Endothelial cell (in vitro differentiated cells): ENCODE results near the gene GALNT9. TPM values are rescaled to one million over a fixed set of nuclear protein-coding genes. Genes with fewer than 3 reads are reported as not detected.

Source experiments
- DNase-seq: peaks from one replicate; pipeline ENCODE4 v3.0.0; 2021; ENCODE audit warnings: low spot score
- H3K27ac Mint-ChIP-seq: one replicate; pipeline ENCODE4 v1.8.0; 2021; ENCODE audit warnings: mixed read lengths, inconsistent platforms; ENCODE audit not compliant: unreplicated experiment
- H3K27me3 Mint-ChIP-seq: one replicate; pipeline ENCODE4 v1.8.0; 2021; ENCODE audit warnings: mild to moderate bottlenecking, moderate library complexity, mixed read lengths, inconsistent platforms; ENCODE audit not compliant: unreplicated experiment
- H3K36me3 Mint-ChIP-seq: one replicate; pipeline ENCODE4 v1.8.0; 2021; ENCODE audit warnings: mild to moderate bottlenecking, low read depth, mixed read lengths, inconsistent platforms; ENCODE audit not compliant: unreplicated experiment
- H3K4me1 Mint-ChIP-seq: one replicate; pipeline ENCODE4 v1.8.0; 2021; ENCODE audit warnings: mild to moderate bottlenecking, mixed read lengths, inconsistent platforms; ENCODE audit not compliant: unreplicated experiment
- H3K4me3 Mint-ChIP-seq: one replicate; pipeline ENCODE4 v1.8.0; 2021; ENCODE audit warnings: mild to moderate bottlenecking, mixed read lengths, inconsistent platforms; ENCODE audit not compliant: unreplicated experiment
- H3K9me3 Mint-ChIP-seq: one replicate; pipeline ENCODE4 v1.8.0; 2021; ENCODE audit warnings: mixed read lengths, inconsistent platforms; ENCODE audit not compliant: unreplicated experiment
- total RNA-seq: library from RNA; stranded (reverse); fragmentation: NEBNext Ultra II Directional; extraction: Animal tissue kit (Norgen Biotek cat#: 25700); gene quantifications from one replicate; pipeline ENCODE4 v1.2.1, GENCODE V29; 2021; ENCODE audit not compliant: unreplicated experiment
- TF ChIP-seq, protein P1 (sequence below): fragments of 200-600 bp; sonication (generic); IDR thresholded peaks from one replicate; pipeline ENCODE4 v1.5.0; 2021; ENCODE audit warnings: antibody characterized with exemption; ENCODE audit not compliant: unreplicated experiment

The GALNT9 gene
- total RNA-seq, 1 donor from 2014 or later = not detected

DNA sequence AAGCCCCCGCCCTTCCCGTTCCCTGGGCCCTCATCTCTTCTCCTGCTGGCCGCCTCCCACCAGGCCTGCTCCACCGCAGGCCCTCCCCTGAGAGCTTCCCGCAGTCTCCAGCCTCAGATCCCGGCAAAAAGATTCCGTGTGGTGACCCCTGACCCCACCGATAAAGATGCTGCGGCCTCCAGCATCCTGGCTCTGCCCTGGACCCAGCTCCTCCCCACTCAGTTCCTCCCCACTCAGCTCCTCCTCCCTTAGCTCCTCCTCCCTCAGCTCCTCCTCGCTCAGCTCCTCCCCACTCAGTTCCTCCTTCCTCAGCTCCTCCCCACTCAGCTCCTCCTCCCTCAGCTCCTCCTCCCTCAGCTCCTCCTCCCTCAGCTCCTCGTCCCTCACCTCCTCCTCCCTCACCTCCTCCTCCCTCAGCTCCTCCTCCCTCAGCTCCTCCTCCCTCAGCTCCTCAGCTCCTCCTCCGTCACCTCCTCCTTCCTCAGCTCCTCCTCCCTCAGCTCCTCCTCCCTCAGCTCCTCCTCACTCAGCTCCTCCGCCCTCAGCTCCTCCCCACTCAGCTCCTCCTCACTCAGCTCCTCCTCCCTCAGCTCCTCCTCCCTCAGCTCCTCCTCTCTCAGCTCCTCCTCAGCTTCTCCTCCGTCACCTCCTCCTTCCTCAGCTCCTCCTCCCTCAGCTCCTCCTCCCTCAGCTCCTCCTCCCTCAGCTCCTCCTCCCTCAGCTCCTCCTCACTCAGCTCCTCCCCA is 168.2 kb downstream of the GALNT9 start:
- Mint-ChIP-seq H3K9me3 (no peaks in the 10 kb centered on the region), H3K4me1 (no peaks in the 10 kb centered on the region), H3K27ac (no peak overlapping the region), H3K36me3 (peaks cover 5% of the 10 kb centered on the region), H3K4me3 (no peak overlapping the region), H3K27me3 (peaks cover 8% of the 10 kb centered on the region)
- no peak for DNase-seq
- TF ChIP-seq, protein P1, sequence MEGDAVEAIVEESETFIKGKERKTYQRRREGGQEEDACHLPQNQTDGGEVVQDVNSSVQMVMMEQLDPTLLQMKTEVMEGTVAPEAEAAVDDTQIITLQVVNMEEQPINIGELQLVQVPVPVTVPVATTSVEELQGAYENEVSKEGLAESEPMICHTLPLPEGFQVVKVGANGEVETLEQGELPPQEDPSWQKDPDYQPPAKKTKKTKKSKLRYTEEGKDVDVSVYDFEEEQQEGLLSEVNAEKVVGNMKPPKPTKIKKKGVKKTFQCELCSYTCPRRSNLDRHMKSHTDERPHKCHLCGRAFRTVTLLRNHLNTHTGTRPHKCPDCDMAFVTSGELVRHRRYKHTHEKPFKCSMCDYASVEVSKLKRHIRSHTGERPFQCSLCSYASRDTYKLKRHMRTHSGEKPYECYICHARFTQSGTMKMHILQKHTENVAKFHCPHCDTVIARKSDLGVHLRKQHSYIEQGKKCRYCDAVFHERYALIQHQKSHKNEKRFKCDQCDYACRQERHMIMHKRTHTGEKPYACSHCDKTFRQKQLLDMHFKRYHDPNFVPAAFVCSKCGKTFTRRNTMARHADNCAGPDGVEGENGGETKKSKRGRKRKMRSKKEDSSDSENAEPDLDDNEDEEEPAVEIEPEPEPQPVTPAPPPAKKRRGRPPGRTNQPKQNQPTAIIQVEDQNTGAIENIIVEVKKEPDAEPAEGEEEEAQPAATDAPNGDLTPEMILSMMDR = no peak

- Mint-ChIP-seq H3K27ac (no peak overlapping the region), H3K4me3 (no peak overlapping the region), H3K4me1 (no peaks in the 10 kb centered on the region), H3K27me3 (peaks cover 7% of the 10 kb centered on the region), H3K36me3 (peaks cover 5% of the 10 kb centered on the region), H3K9me3 (no peaks in the 10 kb centered on the region)
- no peak for DNase-seq
- TF ChIP-seq, protein P1 = no peak
Measured at GRCh38 chr12:132160601-132161035, 168.8 kb downstream of the GALNT9 start.

DNA sequence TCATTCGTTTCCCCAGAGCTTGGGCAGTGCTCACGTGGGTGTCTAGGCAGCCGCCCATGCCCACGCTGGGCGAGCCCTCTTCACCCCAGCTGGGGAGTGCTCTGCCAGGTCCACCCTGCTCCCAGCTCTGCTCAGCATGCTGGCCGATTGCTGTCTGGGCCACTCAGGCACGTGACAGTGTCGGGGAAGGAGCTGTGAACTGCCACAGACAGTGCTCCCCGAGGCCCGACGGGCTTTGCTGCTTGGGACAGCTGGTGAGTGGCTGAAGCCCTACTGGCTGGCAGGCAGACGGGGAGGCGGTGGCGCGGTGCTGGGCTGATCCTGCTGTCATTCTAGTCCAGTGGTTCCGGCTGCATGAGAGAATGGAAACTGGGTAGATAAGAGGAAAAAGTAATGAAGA is 169.4 kb downstream of the GALNT9 start:
- no peak overlapping the region for H3K27ac Mint-ChIP-seq
- peaks cover 7% of the 10 kb centered on the region for H3K27me3 Mint-ChIP-seq

GRCh38 chr12:132159555-132160003 is 169.8 kb downstream of the GALNT9 start:
- Mint-ChIP-seq H3K27ac (no peak overlapping the region), H3K4me3 (no peak overlapping the region), H3K4me1 (no peaks in the 10 kb centered on the region), H3K27me3 (peaks cover 6% of the 10 kb centered on the region), H3K36me3 (peaks cover 5% of the 10 kb centered on the region), H3K9me3 (no peaks in the 10 kb centered on the region)
- TF ChIP-seq, protein P1 = no peak
- no peak for DNase-seq

More for the DNA sequence above, 169.4 kb downstream of the GALNT9 start:
- TF ChIP-seq, protein P1 = no peak
- no peak for DNase-seq
- Mint-ChIP-seq H3K4me1 (no peaks in the 10 kb centered on the region), H3K9me3 (no peaks in the 10 kb centered on the region), H3K4me3 (no peak overlapping the region), H3K36me3 (peaks cover 5% of the 10 kb centered on the region)
